NCI-H146 treated with DMSO at 0.1 percent for 48 hours (cell line): Measurements from ENCODE around the gene MARCHF10.

ENCODE experiments used
- DNase-seq: peaks from one replicate; lab custom pipeline; 2025; ENCODE audit not compliant: unreplicated experiment; lab: John Stamatoyannopoulos, UW

MARCHF10 gene

DNA sequence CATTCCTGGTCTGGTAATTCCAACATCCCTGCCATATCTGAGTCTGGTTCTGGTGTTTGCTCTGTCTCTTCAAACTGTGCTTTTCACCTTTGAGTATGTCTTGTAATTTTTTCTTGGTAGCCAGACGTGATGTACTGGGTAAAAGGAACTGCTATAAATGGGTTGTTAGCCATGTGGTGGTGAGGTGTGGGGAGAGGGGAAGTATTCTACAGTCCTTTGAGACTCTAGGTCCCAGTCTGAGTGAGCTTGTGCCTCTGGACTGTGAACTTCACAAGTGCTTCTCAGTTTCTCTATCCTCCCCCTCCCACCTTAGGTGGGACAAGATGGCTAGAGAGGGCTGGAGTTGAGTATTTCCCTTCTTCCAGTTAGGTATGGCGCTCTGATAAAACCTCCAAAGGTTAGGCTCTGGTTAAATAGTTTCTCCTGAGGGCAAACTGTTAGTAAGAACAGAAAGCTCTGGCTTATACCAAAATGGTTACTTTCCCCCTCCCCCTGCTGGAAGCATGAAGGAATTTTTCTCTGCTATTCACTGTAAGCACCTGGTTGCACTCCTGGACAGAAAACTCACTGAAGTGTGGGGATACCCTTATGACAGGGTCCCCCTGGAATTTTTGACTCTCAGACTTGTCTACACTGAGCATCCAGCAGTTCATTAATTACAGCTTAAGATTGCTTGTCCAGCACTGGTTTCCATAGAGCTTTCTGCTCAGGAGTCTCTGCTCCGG is 87.8 kb downstream of the MARCHF10 start:
- no peak for DNase-seq

DNA sequence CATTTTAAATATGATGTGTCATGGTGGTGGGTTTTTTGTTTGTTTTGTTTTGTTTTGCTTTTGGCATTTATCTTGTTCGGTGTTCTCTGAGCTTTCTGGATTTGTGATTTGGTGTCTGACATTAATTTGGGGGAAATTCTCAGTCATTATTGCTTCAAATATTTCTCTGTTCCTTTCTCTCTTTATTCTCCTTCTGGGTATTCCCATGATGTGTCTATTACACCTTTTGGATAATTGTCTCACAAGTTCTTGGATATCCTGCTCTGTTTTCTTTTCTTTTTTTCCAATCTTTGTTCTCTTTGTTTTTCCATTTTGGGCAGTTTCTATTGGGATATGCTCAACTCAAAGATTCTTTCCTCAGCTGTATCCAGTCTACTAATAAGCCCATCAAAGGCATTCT is 88.5 kb downstream of the MARCHF10 start:
- DNase-seq, result no peak

DNA sequence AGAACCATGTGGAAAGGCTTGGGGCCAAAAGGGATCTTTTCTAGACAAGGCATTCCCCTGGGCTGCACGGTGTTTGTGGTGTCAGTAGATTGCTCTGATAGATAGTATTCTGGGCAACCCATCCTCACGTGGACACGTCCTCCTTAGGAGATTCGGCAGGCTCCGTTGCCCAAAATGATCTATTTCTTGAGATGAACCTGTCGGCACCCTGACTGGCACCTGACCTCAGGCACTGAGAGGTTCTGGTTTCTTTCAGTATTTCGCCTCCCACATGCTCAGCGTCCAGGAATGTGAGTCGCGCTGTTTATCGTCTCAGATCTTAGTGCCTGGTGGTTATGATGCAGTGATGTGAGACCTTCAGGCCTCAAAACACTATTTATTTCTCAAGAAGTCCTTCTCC is 89.7 kb downstream of the MARCHF10 start:
- no peak for DNase-seq

DNA sequence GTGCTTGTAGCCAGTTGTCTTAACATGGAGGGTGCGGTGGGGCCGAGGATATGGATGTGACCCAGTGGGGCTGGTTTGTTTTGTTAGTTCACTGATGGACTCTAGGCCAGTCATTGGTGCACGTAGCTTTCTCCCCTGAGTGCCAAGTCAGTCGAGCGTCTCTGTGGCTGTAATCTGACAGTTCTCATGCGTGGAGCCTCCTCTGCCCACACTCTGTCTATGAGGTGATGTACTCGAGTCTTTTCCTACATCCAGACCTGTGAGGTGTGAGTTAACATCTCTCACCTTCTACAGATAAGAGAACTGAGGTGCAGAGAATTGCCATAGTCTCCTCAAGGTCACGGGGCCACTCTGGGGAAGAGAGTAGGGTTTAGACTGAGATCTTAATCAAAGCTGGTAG is 90.2 kb downstream of the MARCHF10 start:
- no peak for DNase-seq

DNA sequence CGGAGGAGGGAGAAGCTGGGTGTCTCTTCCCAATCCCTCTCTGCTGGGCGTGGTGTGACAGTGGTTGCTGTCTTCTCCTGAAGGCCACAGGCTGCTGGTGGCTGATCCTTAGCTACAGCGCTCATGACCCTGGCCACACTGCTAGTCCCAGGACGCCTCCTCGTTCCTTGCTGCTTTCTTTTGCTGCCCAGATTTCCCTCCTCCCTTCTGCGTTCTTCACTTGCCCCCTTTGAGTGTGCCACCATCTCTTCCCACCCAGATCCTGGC is 90.6 kb downstream of the MARCHF10 start:
- DNase-seq, result no peak

DNA sequence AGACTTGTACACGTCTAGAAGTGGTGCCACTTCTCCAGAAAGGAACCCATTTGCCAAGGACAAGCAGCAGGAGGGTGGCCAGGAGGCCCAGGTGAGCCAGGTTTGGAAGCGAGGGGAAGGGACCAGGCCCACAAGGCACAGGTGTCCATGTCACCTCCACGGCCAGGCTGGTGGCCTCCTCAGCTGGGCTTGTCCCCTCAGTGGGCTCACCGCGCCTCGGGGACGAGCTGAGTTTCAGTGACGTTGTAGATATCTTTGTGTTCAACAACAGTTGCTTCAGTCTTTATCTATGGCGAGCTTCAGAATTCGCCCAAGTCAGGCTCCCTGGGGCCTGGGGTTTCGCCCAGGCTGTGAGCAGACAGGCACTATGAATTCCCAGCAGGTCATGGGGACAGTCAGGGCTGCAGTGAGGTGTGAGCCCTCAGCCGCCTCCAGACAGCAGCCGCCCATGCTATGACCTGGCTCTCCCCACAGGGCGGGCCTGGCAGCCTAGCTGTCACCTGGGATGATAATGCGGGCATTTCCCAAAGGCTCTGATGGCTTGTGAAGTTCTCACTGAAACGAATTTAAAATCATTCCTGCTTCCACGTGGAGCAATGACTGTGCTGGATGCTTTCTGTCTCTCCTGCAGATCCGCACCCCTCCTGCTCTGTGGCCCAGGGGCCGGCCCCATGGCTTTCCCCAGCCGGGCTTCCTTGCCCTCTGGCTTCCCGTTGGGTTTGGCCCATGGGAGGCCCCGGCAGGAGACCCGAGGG is 91.1 kb downstream of the MARCHF10 start:
- no peak for DNase-seq

DNA sequence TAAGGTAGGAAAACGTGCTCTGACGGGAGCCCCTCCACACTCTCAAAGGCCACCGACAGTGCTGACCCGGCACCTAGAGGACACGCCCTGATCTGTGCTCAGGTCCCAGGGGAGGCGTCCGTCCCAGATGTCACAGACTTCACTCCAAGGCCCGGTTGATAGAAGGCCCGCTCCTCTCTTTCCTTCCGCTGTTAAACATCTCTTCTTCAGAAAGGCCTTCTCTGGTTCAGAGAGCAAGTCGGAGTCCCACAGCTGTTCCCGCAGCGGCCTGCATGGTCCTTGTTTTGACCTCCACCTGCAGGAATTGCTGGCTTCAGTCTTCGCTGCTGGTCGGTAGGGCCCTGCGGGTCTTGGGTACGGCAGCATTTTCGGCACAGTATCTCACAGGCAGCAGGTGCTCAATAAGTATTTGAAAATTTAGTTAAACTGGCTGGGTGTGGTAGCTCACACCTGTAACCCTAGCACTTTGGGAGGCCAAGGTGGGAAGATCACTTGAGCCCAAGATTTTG is 92.2 kb downstream of the MARCHF10 start:
- DNase-seq, result no peak

DNA sequence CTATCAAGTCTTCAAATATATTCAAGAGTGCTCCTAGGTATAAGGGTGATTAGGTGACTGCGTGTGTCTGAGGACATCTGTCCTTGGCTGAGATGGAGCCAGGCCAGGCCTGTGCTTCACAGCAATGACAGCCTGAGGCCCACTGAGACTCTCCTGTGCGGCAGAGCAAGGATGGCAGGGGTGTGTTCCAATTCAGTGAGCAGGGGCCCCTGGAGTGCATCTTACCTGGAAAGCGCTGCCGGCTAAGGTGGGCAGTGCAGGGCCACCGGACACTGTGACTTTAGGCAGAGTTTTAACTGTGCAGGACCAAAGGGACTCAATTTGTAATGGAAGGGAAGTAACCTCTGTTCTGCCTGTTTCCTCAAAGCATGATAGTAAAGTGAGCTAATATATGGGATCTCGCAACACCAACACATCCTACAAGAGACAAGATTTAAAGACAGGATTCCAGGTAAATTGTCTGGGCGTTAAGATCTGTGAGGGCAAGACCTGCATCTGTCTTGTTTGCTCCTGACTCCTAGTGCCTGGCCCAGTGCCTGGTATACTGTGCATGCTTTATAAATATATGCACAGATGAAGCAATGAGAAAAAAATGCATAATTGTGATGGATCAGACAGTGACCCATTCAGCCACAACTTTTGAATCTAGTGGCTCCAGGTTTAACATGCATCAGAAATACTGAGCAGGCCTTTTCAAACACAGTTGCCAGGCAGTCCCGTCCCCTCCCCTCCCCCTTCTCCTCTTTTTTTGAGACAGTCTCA is 93.9 kb downstream of the MARCHF10 start:
- no peak for DNase-seq

DNA sequence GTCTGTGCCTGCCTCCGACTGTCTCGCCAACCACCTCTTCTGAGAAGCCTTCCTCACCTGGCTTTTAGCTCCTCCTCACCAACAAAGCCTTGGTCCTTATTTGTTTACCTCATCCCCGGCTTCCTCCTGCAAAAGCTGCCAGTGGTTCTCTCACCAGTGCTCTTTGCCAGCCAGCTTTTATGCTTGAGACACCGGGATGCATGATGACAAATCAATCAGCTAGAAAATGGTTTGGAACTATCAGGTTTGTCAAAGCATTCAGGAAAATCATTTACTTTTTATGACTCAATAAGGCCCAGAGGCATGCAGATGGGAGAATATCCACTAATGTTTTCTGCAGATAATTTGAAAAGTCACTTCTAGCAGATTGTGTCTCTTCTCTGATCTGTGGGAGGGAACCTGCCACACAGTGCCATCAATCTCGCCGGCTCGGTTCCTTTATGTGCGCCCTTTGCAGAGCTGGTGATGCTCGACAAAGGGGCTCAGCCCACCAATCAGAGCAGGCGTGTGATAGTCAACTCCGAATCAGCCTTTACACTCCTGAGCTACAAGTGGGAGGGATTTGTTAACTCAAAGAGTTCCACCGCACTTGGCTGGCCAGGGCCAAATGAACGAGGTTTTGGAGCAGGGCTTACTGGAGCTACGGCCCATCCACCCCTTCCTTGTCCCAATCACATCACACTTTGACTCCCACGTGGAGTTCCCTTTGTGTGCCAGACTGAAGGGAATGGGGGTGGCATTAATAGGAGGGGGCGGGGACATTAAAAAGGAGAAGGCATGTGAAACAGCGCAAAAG is 94.8 kb downstream of the MARCHF10 start:
- DNase-seq, result no peak

DNA sequence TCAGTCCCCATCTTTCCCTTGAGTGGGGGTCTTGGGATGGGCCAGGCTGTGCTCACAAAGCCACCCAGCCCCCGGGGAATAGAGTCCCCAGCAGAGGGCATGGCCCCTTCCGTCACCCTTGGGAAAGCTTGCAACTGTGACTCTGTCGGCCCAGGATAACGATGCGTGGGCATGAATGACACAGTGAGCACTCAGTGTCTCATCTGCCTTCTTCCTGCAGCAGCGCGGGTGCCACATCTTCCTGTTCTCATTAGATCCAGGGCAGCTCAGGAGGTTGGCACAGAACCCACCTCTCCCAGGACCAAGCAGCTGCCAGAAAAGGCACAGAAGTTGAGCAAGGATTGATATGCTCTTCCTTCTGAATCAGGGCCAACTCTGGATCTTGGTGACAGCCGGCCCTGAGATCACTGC is 95.9 kb downstream of the MARCHF10 start:
- DNase-seq, result no peak

DNA sequence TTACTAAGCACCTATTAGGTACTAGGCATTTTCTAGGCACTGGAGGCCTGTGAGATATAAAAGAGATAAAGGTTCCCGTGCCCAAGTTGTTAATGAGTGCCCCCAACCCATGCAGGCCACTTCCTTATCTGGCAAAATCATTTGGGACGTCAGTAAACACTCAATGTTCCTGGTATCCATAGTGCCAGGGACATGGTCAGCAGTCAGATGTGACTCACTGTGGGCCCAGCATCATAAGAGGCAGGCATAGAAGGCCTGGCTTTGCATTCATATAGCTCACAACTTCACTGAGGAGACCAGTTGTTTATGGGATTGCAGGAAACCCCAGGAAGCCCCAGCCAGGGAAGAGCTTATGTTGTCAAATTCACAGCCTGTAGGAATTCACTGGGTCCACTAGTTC is 99.5 kb downstream of the MARCHF10 start:
- no peak for DNase-seq

DNA sequence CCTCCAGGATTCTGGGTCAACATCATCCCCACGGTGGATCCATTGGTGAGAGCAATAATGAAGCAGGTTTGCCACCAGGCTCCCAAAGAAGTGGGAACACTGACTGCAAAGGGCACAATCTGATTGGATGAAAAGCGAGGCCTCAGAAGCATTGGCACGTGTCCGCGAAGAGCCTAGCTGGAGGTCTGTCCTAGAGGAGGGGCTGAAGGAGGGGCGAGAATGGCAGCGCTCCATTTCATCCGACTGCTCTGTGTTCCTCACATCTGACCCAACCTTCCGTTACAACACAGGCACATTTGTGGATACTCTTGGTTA is 100.7 kb downstream of the MARCHF10 start:
- no peak for DNase-seq

DNA sequence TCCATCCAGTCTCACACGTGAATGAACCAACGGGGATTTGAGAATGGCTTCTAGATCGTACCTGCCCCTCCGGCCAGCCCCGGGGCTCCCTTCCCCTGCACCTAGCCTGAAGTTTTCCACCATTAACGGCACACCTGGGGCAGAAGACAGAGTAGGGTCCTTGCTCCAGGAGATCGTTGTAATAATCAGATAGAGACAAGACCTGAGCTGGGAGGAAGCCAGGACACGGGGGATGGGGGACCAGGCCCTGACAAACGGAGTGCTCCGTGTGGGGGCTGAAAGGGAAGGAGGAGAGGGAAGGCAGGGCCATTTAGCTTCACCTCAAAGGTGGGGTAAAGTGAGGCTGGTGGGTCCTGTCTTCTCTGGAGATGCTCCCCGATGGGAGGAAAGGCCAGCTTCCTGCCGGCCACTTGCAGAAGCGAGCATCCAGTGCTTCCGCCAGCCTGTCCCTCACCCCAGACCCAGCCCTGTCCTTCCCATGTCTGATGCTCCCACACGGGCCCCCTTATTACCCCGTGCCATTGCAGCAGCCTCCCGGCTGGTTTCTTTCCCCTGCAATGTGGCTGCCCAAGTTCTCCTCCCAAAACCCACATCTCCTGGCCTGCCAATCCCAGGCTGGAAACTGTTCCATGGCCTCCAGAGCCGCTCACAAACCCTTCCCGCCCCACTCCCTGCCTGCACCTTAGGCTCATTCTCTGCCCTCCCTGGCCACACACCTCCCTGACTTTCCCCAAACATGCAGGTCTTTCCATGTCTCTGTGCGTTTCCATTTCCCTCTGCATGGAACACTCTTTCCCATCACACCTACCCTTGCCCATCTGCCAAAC is 101.3 kb downstream of the MARCHF10 start:
- no peak for DNase-seq

DNA sequence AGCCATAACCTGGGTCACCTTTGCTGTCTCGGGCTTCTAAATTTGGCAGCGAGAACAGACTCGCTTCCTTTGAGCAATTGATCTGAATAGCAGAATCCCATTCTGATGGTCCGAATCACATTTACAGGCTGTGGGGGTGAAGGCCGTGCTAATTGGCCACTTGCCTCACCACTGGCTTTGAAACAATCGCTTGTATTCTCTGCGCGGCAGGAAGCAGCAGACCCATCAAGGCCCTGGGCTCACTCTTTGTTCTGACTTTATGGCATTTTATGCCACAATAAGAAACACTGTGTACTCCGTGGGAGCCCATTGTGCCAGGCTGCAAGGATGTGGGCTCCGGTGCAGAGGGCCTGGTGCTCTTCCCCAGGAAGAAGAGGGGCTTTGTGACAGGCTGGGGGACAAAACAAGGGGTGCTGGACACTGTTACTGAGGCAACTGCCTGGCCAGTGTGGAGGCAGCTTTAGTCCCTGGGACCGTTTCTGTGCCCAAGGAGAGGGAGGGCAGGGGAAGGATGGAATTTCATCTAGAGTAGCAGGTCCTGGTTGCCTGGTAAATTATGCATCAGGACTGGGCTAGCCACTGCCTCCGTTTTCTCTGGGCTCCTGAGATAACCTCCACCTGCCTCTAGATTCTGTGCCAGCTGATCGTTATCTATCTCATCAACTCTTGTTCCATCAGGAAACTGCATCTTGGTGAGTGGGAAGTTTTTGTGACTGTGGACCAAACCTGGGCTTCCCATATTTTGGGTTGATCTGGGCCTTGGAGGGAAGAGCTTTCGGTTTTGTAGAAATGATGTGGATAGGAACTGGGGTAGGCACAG is 102.1 kb downstream of the MARCHF10 start:
- no peak for DNase-seq

DNA sequence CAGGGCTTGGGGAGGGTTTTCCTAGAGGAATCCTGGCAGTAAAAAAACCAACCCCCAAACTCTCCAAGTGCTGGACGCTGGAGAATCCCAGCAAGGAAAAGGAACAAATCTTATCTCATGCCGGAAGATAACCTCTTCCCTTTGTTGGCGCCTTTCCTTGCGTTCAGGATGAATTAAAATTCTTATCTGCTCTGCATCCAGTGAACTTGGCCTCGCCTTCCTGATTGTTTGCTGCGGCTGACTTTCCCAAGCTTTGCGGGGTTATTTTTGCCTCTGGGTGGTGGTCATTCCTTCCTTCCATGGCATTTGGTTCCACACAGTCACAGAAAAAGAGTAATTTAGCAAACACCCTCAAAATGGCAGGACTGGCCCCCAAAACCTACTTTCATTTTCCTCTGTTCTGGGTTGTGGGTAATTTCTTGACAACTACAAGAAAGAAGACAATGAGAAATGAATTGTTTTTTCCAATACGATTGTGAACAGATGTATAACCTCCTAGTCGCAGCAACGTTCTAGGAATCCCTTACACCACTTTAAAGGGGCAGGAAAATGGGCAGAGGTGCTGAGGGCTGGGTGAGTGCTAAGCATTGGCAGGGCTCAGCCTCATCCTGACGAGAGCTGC is 102.8 kb downstream of the MARCHF10 start:
- no peak for DNase-seq

DNA sequence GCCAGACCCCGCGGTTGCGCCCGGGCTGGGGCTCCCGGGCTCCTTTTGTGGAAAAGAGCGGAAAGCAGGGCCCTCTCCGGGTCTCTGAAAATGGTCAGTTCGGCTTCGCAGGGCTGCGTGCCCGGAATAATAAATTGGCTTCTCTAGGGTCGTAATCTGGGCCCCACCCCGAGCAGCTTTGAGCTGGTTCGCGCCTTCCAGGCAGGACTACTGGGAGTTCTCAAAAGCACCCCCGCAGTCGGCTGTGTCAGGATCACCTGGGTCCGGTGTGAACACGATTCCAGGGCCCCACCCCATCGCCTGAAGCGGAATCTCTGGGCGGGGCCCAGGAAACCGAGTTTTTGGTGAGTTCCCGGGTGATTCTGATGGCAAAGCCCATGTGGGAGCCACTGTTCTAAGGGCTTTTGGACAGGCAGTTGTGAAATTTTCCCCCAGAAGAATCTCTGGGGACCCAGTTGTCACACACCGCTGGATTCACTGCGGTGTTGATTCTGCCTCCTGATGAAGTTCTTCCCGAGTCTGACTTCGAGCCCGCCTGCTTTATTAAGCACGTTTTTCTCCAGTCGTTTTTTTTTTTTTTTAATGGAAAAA is 103.6 kb downstream of the MARCHF10 start:
- no peak for DNase-seq

DNA sequence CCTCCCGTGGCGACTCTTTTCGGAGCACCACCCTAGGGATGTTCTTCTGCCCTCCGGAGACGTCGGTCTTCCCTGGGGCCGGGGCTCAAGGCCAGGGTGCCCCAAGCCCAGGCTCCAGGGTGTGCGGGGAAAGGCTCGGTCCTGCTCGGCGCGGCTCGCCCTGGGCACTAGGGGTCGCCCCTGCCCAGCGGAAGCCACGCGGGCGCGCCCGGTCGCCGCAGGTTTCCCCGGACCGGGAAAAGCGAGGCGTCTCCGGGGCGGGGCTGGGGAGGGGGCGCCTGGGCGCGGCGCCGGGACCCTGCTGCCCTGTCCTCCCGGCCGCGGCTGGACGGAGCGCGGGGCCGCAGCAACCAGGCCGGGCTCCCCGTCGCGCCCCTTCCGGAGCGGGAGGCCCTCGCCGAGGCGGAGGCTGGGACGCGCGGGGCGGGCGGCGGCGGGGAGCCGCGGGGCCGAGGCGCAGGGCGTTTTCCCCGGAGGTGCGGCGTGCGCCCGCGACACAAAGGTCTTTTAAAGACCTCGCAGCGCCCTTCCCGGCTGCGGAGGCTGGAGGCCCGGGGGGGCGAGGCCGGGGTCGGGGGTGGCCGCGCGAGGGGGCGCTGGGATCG is 104.2 kb downstream of the MARCHF10 start:
- no peak for DNase-seq

DNA sequence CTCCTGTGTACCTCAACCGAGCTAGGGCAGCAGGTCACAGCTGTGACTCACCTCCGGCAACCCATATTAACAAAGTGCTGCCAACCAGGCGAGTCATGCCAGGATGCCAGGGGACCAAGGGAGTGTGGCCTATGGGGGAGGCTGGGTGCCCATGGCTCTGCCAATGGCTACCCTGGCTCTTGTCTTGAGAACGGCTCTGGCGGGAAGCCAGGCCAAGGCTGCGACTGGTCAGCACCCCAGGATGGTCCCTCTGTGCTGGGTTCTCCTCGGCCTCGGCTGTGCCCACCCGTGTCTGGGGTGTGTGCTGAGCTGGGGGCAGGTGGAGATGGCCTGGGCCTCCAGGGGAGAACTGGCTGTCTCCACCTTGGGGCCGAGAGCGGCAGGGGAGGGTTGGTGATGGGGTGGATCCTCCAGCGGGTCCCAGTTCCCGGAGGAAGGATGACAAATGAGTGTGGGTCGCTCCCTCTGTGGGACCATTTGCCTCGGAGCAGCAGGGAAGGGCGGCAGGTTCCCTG is 104.8 kb downstream of the MARCHF10 start:
- no peak for DNase-seq
